Stimulated activated CD4-positive, alpha-beta T cell treated with anti-CD3 and anti-CD28 coated beads, Interleukin-12 subunit alpha, Interleukin-12 subunit beta, amount 100 ng/mL, for 48 hours (primary cell): ENCODE measurements around the gene RPS27A.
"Not testable (repeated sequence)": the region's sequence is repeated elsewhere in the genome, so short reads cannot be mapped to it uniquely, and the experiment has no call there.

Experiments
- DNase-seq, 3 donors: peaks; one replicate each; pipeline ENCODE4 v3.0.0-alpha.2; 2020; ENCODE audit warnings: low read depth in 2 of 3, low spot score in 1 of 3

Gene RPS27A

GRCh38 chr2:55232084-55232862 lies at the start of gene RPS27A, which contains the start of gene CLHC1:
Gene RPS27A, plus strand, starts transcription at chr2:55232688. Its CDS starts 137 bp downstream, at chr2:55232825.
Gene CLHC1, minus strand, starts transcription at chr2:55232293. Its CDS starts 9,882 bp downstream, at chr2:55222411.
- peak; percentile 85 to 96 (median 90) for DNase-seq

- DNase-seq = not testable (repeated sequence)
Measured at GRCh38 chr2:55186837-55187236, 45.7 kb upstream of the RPS27A start.

GRCh38 chr2:55191888-55192287 lies 40.6 kb upstream of the RPS27A start:
- not testable (repeated sequence) for DNase-seq

- DNase-seq = no peak
Measured at GRCh38 chr2:55196526-55196925, 36.0 kb upstream of the RPS27A start.

GRCh38 chr2:55200416-55200815 lies 32.1 kb upstream of the RPS27A start:
- DNase-seq = no peak

GRCh38 chr2:55204536-55204935 lies 28.0 kb upstream of the RPS27A start:
- no peak for DNase-seq

- DNase-seq = no peak
Measured at GRCh38 chr2:55204950-55205349, 27.5 kb upstream of the RPS27A start.

- DNase-seq = no peak
Measured at GRCh38 chr2:55213822-55214221, 18.7 kb upstream of the RPS27A start.

GRCh38 chr2:55223958-55224760 lies 8.3 kb upstream of the RPS27A start:
- DNase-seq = no peak

GRCh38 chr2:55224761-55225261 lies 7.7 kb upstream of the RPS27A start:
- no peak for DNase-seq

- DNase-seq = no peak
Measured at GRCh38 chr2:55225481-55226020, 6.9 kb upstream of the RPS27A start.

GRCh38 chr2:55227437-55228225 lies 4.9 kb upstream of the RPS27A start:
- not testable (repeated sequence) for DNase-seq

- DNase-seq = no peak
Measured at GRCh38 chr2:55228226-55228563, 4.3 kb upstream of the RPS27A start.

- DNase-seq = no peak
Measured at GRCh38 chr2:55229221-55229620, 3.3 kb upstream of the RPS27A start.

GRCh38 chr2:55230551-55230950 lies 1.9 kb upstream of the RPS27A start:
- no peak for DNase-seq

GRCh38 chr2:55231546-55232083 lies 873 bp upstream of the RPS27A start:
- no peak for DNase-seq

- DNase-seq = peak in 2 of 3 donors; percentile 15 to 42
Measured at GRCh38 chr2:55232863-55233657, 572 bp downstream of the RPS27A start.

GRCh38 chr2:55233658-55233940 lies 1.1 kb downstream of the RPS27A start:
- DNase-seq = no peak

GRCh38 chr2:55235724-55236538 lies 3.4 kb downstream of the RPS27A start:
- no peak for DNase-seq
